ENCODE results near the gene NRAS. TPM values are rescaled to one million over a fixed set of nuclear protein-coding genes. Genes with fewer than 3 reads are reported as not detected.

The NRAS gene
- total and polyA plus RNA-seq, 7 donors, result 13.0 to 55.5 (median 16.1) TPM

GRCh38 chr1:114750780-114751179 lies 34.2 kb upstream of the NRAS start:
- H3K36me3 ChIP-seq, result peaks cover 0 to 37% (median 0%) of the 10 kb centered on the region in 4 donors
- WGBS, 2 donors, result 67 to 68% methylated on average over 5 of the region's 5 CpGs
- H3K4me1 ChIP-seq, result peaks cover 0 to 93% (median 74%) of the 10 kb centered on the region in 4 donors
- H3K27ac ChIP-seq, result no peak overlapping the region
- intact Hi-C loops (cut with DNase I), result loop anchor here (10.0 kb wide), 1 partner anchor 304 kb away; no protein-coding TSS in a partner anchor
- no peak for TF ChIP-seq EP300 (IDR thresholded peaks at IDR 0.05)
- H3K4me3 ChIP-seq, result no peak overlapping the region
- H3K9me3 ChIP-seq, result no peaks in the 10 kb centered on the region
- H3K27me3 ChIP-seq, result no peaks in the 10 kb centered on the region
- DNase-seq, result no peak

- Histone ChIP-seq H3K4me3 (no peak overlapping the region), H3K9me3 (no peaks in the 10 kb centered on the region), H3K27ac (no peak overlapping the region), H3K4me1 (peaks cover 0 to 93% (median 70%) of the 10 kb centered on the region in 4 donors), H3K36me3 (peaks cover 0 to 44% (median 0%) of the 10 kb centered on the region in 4 donors), H3K27me3 (no peaks in the 10 kb centered on the region)
- WGBS, 2 donors, result 75 to 79% methylated on average over 5 of the region's 5 CpGs
- intact Hi-C loops (cut with DNase I), result loop anchor here (10.0 kb wide), 1 partner anchor 305 kb away; no protein-coding TSS in a partner anchor
- TF ChIP-seq POLR2AphosphoS5 (IDR thresholded peaks at IDR 0.05) (no peak), POLR2A (IDR thresholded peaks at IDR 0.05) (no peak), CTCF (IDR thresholded peaks at IDR 0.05) (no peak), EP300 (IDR thresholded peaks at IDR 0.05) (no peak)
- DNase-seq, result no peak
Measured at GRCh38 chr1:114749835-114750234, 33.3 kb upstream of the NRAS start.

- peaks cover 0 to 78% (median 38%) of the 10 kb centered on the region in 4 donors for H3K4me1 ChIP-seq
- H3K27me3 ChIP-seq, result no peaks in the 10 kb centered on the region
Measured at GRCh38 chr1:114746450-114747121, 30.0 kb upstream of the NRAS start.

GRCh38 chr1:114745291-114745690 lies 28.7 kb upstream of the NRAS start:
- no peaks in the 10 kb centered on the region for H3K9me3 ChIP-seq
- intact Hi-C loops (cut with DNase I), result no loop called here
- peaks cover 0 to 57% (median 0%) of the 10 kb centered on the region in 4 donors for H3K36me3 ChIP-seq
- H3K27ac ChIP-seq, result no peak overlapping the region
- TF ChIP-seq POLR2A (IDR thresholded peaks at IDR 0.05), result no peak
- no peak for TF ChIP-seq CTCF (IDR thresholded peaks at IDR 0.05)
- TF ChIP-seq POLR2AphosphoS5 (IDR thresholded peaks at IDR 0.05), result no peak
- no peak for TF ChIP-seq EP300 (IDR thresholded peaks at IDR 0.05)
- H3K27me3 ChIP-seq, result no peaks in the 10 kb centered on the region
- no peak for DNase-seq
- no peak overlapping the region for H3K4me3 ChIP-seq
- H3K4me1 ChIP-seq, result peaks cover 0 to 65% (median 25%) of the 10 kb centered on the region in 4 donors
- 78 to 82% methylated on average over 2 of the region's 2 CpGs for WGBS, 2 donors

More at GRCh38 chr1:114746450-114747121, 30.0 kb upstream of the NRAS start:
- Histone ChIP-seq H3K27ac (no peak overlapping the region), H3K9me3 (no peaks in the 10 kb centered on the region), H3K4me3 (no peak overlapping the region), H3K36me3 (peaks cover 0 to 52% (median 0%) of the 10 kb centered on the region in 4 donors)
- intact Hi-C loops (cut with DNase I), result no loop called here
- TF ChIP-seq CTCF (IDR thresholded peaks at IDR 0.05), result no peak
- TF ChIP-seq POLR2AphosphoS5 (IDR thresholded peaks at IDR 0.05), result no peak
- TF ChIP-seq EP300 (IDR thresholded peaks at IDR 0.05), result no peak
- no peak for TF ChIP-seq POLR2A (IDR thresholded peaks at IDR 0.05)
- no peak for DNase-seq
- 77 to 84% methylated on average over 6 of the region's 6 CpGs for WGBS, 2 donors

GRCh38 chr1:114741963-114742746 lies 25.6 kb upstream of the NRAS start:
- Histone ChIP-seq H3K4me1 (peaks cover 0 to 39% (median 14%) of the 10 kb centered on the region in 4 donors), H3K27me3 (no peaks in the 10 kb centered on the region), H3K27ac (no peak overlapping the region), H3K36me3 (peaks cover 5 to 57% (median 10%) of the 10 kb centered on the region in 4 donors), H3K4me3 (no peak overlapping the region), H3K9me3 (no peaks in the 10 kb centered on the region)
- 91 to 96% methylated on average over 11 of the region's 11 CpGs for WGBS, 2 donors
- DNase-seq, result no peak
- intact Hi-C loops (cut with DNase I), result no loop called here
- no peak for TF ChIP-seq EP300 (IDR thresholded peaks at IDR 0.05)
- no peak for TF ChIP-seq CTCF (IDR thresholded peaks at IDR 0.05)
- TF ChIP-seq POLR2A (IDR thresholded peaks at IDR 0.05), result no peak
- TF ChIP-seq POLR2AphosphoS5 (IDR thresholded peaks at IDR 0.05), result no peak

Measured in sigmoid colon (tissue), 7 donors.